ENCODE data around the gene MYO16. TPM values are rescaled to one million over a fixed set of nuclear protein-coding genes. Genes with fewer than 3 reads are reported as not detected.

Gene MYO16
- total RNA-seq, 1 experiment from 2014 or later: not detected

GRCh38 chr13:108682714-108683113 lies 53.3 kb downstream of the MYO16 start:
- Histone ChIP-seq H2BK12ac (ENCODE audit: insufficient read length, low read depth, low read length) (no peak overlapping the region), H3K79me1 (ENCODE audit: insufficient read depth, low read depth, low read length, poor library complexity, severe bottlenecking) (no peaks in the 10 kb centered on the region), H3K27me3 (ENCODE audit: insufficient read depth, low read length) (no peaks in the 10 kb centered on the region), H3K56ac (ENCODE audit: insufficient read length, low read depth, low read length) (no peak overlapping the region), H2BK20ac (ENCODE audit: low read depth, low read length, poor library complexity, severe bottlenecking) (no peak overlapping the region), H3K4me1 (ENCODE audit: insufficient read depth, low read length) (no peaks in the 10 kb centered on the region), H3K79me2 (ENCODE audit: insufficient read depth, low read length) (no peaks in the 10 kb centered on the region), H4K20me1 (ENCODE audit: control insufficient read depth, insufficient read depth, insufficient read length) (no peaks in the 10 kb centered on the region), H2AFZ (ENCODE audit: low read length) (no peak overlapping the region), H3K14ac (ENCODE audit: insufficient read depth, low read length) (no peak overlapping the region), H2BK15ac (ENCODE audit: low read depth, low read length) (no peak overlapping the region), H3K23ac (ENCODE audit: insufficient read length, low read depth, low read length) (no peak overlapping the region), H3K9ac (ENCODE audit: extremely low read depth, insufficient read length, low read length) (no peak overlapping the region), H3K4ac (ENCODE audit: low read depth, low read length) (no peak overlapping the region), H3K4me2 (ENCODE audit: insufficient read depth, insufficient read length, low read length) (no peak overlapping the region), H3T11ph (ENCODE audit: low read length) (no peak overlapping the region), H3K23me2 (ENCODE audit: insufficient read length, low read depth, low read length, poor library complexity, severe bottlenecking) (no peaks in the 10 kb centered on the region), H2BK120ac (ENCODE audit: low read depth, low read length, poor library complexity, severe bottlenecking) (no peak overlapping the region), H2AK5ac (ENCODE audit: insufficient read length, low read length) (no peak overlapping the region), H3K18ac (ENCODE audit: insufficient read length, low read depth, low read length) (no peak overlapping the region), H3K27ac (ENCODE audit: insufficient read length, low read depth, low read length) (no peak overlapping the region), H4K5ac (ENCODE audit: insufficient read length, low read depth, low read length) (no peak overlapping the region), H3K9me3 (ENCODE audit: control insufficient read depth, low read depth, low read length) (no peaks in the 10 kb centered on the region), H2BK5ac (ENCODE audit: insufficient read length, low read length) (no peak overlapping the region), H4K8ac (replicated peaks; ENCODE audit: insufficient read length, low read depth, low read length) (no peak overlapping the region), H4K91ac (ENCODE audit: insufficient read length, low read depth, low read length) (no peak overlapping the region)
- Mint-ChIP-seq H3K4me1 (no peaks in the 10 kb centered on the region), H3K9me3 (no peaks in the 10 kb centered on the region), H3K27me3 (ENCODE audit: low read depth) (no peaks in the 10 kb centered on the region), H3K36me3 (ENCODE audit: insufficient read depth in 1 of 3, low read depth in 3 of 3) (no peaks in the 10 kb centered on the region), H3K27ac (no peak overlapping the region), H3K4me3 (no peak overlapping the region)
- TF ChIP-seq, protein P1, sequence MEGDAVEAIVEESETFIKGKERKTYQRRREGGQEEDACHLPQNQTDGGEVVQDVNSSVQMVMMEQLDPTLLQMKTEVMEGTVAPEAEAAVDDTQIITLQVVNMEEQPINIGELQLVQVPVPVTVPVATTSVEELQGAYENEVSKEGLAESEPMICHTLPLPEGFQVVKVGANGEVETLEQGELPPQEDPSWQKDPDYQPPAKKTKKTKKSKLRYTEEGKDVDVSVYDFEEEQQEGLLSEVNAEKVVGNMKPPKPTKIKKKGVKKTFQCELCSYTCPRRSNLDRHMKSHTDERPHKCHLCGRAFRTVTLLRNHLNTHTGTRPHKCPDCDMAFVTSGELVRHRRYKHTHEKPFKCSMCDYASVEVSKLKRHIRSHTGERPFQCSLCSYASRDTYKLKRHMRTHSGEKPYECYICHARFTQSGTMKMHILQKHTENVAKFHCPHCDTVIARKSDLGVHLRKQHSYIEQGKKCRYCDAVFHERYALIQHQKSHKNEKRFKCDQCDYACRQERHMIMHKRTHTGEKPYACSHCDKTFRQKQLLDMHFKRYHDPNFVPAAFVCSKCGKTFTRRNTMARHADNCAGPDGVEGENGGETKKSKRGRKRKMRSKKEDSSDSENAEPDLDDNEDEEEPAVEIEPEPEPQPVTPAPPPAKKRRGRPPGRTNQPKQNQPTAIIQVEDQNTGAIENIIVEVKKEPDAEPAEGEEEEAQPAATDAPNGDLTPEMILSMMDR (conservative IDR thresholded peaks at IDR 0.05): no peak
- no CpG with 5 or more reads among the region's 4 CpGs for WGBS (ENCODE audit: extremely low coverage, insufficient read length, low lambda C conversion rate)
- no peak for DNase-seq
